8988T (cell line): ENCODE measurements around the gene RAB11A.

ENCODE experiments used
- DNase-seq: peaks from one replicate; pipeline ENCODE4 v3.0.0; 2011

Gene RAB11A

DNA sequence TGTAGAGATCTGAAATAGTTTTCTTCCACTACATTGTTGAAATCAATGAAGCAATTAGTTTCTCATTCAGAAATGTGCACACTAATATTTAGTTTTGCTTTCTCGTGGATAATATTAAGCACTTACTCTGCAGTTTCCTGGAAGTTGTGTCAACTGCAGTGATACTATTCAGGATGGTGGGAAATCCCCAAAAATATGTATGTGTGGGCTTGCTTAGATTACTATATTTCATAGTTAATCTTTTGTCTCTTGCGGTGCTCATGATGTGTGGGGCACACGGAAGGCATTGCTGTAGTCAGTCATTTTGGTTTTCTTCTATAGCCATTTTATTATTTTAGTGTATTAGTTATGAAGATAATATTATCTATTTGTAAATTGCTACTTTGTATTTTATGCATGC is 19.7 kb downstream of the RAB11A start:
- no peak for DNase-seq

DNA sequence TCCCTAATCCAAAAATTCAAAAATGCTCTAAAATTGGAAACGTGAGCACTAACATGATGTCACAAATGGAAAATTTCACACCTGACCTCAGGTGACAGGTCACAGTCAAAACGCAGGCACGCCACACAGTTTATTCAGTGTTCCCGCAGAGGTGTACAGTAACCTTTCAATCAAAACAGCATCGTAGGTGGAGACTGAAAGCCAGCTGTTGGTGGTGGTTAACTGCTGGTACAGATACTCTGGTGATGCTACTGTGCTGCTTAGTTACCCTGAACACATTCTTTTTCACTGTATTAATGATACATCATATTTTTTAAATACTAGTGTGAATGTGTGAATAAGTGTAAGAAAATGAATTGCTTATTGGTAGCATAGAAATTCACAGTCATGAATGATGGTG is 23.8 kb downstream of the RAB11A start:
- no peak for DNase-seq

DNA sequence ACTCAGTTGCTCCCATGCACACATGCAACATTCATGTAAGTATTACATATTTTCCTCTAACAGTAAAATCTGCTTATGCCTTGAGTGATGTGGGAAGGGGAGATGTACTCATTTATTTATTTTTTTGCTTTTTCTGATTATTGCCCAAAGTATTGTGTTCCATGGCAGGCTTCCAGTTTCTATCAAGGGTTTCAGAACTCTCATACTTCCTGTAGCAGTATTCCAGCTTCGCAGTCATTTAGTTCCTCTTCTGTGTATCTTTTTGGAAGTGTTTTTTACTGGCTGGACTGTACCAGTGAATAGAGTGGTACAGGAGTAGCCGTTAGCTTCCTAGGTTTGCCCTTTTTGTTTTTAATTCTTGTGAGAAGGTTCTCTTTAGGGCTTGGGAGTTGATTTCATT is 26.9 kb downstream of the RAB11A start:
- DNase-seq = no peak

DNA sequence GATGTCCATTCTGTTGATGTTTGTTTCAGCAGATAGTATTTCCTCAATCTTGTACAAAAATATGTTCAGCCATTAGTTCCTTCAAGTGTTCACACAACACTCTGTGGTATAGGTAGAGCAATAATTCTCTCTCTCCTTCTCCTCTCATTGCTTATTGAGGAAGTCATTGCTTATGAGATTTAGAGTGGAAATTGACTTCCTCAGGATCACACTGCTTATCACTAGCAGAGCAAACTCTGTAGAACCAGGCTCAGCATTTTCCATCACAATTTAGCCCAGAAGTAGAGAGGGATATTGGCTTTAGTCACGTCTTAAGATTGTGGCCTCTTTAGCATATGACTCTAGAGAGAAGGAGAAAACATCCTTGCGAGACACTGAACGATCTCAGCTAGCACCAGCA is 31.2 kb downstream of the RAB11A start:
- DNase-seq = no peak

DNA sequence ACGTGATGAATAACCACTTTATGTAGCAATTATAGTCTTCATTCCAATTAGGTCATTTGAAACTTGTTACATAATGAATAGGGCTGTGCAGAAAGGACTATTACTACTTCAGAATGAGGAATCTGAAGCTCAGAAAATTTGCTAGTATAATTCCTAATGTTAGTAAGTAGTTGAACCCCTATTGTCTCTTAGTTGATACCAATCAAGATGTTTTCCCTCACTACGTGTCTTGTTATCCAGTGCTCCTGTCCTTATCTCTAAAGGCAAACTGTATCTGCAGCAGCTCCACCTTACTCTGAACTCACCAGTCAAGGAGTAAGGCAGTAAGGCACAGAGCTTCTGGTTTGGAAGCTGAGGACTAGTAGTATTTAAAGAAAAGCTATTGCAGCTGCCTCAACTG is 32.0 kb downstream of the RAB11A start:
- DNase-seq = no peak

DNA sequence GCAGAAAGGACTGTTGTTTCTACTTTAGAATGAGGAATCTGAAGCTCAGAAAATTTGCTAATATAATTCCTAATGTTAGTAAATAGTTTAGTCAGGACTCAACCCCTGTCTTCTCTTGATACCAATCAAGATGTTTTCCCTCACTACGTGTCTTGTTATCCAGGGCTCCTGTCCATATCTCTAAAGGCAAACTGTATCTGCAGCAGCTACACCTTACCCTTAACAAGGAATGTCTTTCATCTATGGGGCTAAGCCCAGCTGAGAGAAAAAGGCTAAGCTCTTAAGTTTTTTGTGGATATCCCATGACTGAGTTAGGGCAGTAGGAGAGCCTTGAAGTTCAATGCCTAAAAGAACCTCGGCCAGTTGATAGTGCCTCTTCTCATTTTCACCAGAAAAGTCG is 32.5 kb downstream of the RAB11A start:
- no peak for DNase-seq

DNA sequence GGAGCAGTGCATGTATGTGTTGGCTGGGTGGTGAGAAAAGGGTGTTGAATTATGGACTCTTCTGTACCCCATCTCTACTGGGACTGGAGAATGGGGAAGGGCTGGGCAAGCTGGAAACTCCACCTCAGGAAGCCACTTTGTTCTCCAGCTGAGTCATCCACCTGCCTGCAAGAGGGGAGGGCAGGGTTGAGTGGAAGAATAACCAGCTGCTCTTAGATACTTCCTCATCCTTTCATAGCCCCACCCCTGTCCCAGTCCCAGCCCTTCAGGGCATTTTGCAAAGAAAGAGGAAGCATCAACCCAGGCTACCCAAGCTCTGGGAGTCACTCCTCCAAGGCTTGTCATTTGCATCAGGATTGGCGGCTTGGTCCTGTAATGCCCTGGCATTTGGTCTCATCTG is 33.1 kb downstream of the RAB11A start:
- DNase-seq = no peak

DNA sequence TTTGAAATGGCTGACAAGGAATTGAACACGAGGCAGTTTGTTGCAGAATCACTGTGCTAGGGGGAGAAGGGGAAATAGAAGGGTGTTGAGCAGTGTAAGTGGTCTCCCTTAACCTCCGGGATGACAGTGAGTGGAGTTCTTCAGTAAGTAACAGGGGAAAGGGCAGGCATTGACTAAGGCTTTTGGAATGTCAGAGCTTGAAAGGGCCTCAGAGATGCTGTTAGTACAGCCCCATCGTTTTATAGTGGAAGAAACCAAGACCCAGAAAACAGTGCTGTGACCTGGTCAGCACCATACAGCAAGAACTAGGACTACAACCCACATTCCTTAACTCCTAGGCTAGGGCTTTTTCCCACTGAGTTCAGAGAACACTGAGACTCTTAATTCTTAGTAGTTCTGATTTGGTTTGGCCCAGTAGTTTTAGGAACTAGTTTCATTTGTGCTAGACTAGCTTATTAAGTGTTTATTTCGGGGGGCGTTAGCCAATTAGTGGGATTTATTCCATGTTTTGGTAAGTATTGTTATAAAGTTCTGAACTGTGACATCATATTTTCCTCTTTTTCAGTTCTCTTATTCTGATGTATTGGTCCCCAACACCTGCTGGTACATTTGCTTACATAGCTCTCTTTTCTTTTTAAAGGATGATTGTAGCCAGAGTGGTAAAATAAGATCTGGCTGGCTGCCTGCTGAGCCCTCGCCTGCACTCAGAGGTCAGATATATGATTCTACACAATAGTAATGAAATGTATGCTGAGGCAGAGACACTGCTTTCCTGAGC is 34.2 kb downstream of the RAB11A start:
- no peak for DNase-seq

DNA sequence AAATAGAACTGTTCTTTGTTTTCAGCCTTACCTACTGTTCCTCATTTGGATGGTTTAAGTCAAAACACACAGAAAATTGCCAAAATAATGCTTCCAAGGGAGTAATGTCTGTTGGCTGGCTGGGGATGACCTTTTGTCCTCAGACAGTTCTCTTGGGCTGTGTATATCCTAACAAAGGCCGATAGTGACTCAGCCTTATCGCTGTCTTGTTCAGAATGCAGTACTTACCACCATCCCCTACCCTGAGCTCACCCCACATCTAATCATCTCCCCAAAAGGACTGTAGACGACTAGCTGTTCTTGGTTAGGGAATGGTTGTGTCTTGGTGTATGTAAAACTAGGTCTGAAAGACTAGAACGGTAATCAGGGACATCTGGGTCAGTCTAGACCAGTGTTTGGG is 35.0 kb downstream of the RAB11A start:
- no peak for DNase-seq

DNA sequence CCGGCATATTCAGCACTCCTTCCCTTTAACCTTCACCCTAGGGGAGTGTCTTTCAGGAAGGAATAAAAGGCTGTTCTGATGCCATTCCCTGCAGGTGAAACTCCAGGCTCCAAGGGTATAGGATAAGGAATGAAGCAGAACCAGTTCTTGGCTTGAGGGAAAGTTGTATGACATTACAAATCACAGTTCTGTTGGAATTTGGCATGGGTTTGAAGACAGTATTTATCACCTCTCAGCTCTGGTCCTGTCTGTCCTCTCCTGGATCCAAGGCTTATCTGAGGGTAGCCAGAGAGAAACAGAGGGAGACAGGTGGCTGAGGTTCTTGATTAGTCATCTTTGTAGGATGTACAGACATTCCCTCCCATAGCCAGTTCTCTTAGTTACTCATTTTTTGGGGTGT is 37.1 kb downstream of the RAB11A start:
- DNase-seq = no peak

DNA sequence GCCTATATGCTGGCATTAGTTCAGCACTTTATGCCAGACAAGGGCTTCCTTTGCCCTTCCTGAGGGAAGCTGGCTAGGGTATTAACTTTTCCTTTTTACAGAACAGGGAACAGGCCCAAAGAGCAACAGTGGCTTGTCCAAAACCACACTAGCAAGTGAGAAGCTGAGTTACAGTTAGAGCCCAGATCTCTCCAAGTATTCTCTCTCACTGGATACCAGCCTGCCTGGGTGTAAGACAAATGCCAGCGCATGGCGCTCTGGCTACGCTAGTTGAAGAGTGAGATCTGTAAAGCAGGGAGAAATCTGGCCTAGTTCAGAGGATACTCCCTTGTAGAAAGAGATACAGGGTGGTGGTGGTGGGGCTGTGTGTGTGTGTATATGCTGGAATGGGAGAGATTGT is 38.4 kb downstream of the RAB11A start:
- no peak for DNase-seq

DNA sequence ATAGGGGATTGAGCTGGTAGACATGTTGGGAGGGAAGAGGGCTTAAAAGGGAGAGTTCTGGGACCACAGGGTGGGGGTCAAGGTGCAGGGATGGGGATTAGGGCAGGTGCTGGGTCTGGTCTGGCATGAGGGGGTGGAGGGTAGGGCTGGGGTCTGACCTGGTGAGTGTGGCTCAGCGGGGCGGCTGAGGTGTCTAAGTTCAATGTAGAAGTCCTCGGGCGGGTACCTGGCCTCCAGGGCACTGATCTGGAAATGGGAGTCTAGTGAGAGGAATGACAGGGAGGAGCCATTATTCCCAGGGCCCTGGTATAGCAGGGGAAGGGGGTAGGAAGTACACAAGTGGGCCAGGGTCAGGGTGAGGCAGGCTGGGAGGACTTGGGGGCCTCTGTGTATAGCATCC is 39.6 kb downstream of the RAB11A start:
- no peak for DNase-seq

DNA sequence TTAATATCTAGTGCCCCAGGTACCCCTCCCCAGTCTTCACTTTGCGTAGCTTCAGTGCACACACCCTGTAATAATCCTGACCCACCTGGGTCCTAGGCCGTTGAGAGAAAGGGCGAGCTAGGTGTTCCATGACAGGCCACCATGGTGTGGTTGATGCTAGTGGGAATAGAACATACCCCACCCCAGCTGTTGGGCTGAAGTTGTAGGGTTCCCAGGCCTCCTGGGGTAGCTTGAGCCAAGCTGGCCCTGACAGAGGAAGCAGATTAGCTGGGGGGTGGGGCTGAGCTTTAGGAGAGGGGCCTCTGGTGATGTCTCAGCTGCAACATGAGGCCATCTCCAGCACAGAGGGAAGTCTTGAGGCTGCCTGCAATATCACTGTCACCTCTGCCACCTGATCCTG is 40.5 kb downstream of the RAB11A start:
- DNase-seq = no peak

DNA sequence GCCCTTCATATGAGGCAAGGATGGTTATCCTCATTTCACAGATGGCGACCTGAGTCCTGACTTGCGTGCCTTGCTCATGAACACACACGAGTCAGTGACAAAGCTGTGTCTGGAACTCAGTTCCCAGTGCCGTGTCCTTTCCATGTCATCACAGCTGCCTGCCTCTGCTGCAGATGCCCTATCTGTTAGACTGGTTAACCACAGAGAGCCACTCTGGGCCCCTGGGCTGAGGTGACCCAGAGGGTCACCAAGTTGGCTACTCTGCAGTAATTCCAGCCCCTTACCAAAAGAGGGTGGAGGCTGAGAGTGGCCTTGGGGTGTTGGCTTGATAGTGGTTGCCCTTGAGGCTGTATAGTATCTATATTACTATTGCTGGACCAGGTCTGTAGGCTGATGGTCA is 41.0 kb downstream of the RAB11A start:
- no peak for DNase-seq

DNA sequence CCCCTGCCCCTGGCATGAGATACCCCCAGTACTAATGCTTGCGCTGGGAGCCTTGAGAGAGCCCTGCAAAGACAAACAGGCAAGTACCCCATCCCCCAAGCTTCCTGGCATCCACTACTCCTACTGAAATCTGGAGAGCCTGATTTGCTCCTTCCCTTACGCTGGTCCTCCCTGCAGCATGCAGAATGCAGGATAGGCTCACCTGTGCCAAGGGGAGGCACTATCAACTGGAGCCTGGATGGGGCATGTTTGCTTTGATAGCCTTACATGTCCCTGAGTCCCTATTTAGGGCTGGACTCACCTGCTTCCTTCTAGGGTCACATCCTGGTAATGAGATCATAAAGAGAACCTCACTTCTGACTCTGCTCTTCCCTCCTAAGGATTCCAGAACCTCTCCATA is 42.9 kb downstream of the RAB11A start:
- no peak for DNase-seq

DNA sequence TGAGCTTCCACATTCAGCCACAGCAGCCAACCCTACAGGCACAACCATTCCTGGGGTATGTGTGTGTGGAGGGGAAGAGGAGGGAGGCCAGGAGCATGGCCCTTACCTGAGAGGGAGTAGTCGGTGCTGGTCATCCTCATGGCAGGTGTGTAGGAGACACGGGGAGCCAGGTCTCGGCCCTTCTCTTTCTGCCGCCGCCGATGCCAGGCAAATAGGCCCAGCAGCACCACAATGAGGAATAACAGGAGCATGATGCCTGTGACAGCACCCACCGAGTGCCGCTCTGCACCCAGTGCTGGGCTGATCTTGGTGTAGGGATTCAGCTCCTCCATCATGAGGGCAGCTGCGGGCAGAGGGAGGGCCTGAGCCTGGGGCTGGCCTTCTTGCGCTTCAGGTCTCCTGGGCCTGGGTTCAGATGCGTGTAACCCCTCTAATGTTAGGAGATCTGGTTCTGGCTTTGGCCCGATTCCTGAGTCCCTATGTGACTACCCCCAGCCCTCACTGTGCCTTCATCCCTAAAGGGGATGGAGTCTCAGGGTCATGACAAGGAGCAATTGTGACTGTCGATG is 44.4 kb downstream of the RAB11A start:
- no peak for DNase-seq

DNA sequence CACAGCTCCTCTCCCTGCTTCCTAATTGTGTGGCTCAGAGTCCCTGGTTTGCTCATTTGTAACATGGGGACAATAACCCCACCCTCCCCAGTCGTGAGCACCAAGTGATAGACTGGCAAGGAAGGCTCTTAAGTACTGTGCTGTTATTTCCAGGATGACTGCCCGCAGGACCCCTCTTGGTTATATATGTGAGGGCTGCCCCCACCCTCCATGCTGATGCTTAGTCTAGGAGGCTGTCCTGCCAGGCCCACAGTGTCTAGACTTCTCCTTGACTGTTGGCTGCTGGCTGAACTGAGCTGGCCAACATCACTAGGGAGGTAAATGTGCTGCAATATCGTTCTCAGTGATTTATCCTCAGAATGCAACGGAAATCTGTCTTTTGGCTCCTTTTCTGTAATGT is 45.1 kb downstream of the RAB11A start:
- no peak for DNase-seq

DNA sequence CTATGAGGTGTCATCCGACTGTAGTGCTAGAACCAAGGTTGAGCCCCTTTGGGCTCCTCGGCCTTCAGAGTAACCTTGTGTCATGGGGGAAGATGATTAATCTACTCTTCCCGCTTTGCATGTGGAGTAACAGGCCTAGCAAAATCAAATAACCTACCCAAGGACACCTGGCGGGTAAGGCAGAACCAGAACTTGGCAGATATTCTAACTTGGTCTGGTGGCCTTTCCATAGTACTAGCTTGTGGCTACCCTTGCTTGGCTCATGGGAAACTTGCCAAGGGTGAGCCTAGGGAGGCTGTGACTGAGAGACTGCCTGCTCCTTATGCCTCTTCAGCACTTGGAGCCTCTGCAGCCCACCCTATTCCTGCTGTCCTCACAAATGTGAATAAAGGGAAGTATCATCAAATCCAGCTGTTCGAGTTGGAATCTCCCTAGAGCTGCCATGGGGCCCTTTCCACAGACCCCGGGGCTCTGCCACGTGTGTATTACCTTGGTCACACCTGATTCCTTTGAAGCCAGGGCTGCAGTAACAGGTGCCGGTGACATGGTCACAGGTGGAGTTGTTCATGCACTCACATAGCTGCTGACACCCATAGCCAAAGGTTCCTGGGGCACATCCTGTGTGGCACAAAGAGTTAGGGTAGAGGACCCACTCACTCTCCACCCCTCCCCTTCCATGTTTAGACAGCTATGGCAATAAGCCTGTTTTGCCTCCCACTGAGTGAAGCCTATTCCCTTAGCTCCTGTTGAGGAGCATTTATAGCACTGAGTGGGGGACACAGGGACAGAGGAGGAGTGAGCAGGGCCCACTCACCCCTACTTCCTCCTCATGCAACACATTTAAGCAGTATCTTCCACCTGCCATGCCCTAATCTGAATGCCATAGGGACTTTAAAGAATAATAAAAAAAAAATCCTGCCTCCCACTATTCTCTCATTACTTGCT is 46.0 kb downstream of the RAB11A start:
- no peak for DNase-seq

DNA sequence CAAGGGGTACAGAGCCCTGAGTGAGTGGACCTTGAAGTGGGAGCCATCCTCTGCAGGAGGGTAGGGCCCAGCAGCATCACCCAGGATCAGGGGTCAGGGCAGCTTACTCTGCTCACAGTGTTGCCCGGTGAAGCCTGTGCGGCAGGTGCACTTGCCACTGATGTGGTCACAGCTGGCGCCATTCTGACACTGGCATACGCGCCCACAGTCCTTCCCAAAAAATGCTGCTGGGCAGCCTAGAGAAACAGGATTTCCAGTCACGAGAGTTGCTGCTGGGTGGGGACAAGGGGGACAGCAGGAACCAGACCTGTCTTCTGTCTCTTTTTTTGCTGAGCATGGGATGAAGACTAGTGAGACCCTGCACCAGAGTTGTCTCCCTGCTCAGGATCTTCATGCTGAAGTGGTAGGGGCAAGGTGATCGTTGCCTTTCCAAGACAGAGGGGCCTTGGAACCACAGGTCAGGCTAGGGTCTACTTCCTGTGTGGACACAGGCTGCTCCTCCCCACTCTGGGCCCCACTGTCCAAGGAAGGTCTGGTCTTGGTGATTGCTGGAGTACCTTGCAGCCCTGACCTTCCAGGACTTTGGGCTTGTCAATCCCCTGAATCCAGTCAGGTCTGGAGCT is 46.9 kb downstream of the RAB11A start:
- no peak for DNase-seq

DNA sequence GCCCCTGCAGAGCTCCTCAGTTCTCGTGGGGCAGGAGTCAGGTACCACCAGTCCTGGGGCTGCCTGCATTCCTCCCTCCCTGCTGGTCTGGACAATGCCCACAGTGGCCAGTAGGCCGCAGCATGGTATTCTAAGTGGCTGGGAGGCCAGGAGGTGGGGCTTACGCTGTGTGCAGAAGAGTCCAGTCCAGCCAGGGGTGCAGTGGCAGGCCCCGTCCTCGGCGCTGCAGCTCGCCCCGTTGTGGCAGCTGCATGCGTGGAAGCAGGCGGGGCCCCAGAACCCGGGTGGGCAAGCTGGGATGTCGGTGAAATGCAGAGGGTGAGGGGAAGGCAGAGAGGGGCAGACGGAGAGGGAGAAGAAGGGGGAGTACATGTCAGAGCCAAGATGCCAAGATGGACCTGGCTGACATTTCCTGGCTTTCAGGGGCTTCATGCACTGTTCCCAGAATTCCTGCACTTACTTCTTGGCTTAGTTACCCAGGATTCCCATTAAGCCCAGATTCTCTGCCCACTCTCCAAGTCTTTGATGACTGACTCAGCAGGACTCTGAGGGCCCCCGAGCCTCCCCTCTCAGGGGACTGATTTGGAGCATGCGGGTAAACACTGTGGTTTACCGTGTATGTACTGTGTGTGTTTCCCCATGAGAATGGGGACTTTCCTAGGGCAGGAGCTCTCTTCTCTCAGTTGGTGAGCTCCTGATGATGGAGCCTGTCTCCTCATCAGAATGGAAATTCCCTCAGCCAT is 47.5 kb downstream of the RAB11A start:
- DNase-seq = peak; percentile 62

DNA sequence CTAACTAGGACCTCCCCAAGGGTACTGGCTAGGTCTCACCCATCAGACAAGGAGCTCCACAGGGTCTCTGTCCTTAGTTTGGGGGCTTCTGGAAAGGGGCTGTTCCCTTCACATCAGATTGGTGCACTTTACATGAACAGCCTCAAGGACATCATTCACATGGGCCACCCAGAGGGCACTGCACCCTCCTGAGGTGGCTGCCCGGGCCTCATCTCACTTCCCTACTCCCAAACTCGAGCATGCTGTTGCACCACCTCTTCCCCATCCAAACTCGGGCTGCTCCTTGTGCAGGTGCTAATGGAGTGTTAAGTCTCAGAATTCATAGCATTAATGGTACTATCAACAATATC is 48.1 kb downstream of the RAB11A start:
- no peak for DNase-seq

DNA sequence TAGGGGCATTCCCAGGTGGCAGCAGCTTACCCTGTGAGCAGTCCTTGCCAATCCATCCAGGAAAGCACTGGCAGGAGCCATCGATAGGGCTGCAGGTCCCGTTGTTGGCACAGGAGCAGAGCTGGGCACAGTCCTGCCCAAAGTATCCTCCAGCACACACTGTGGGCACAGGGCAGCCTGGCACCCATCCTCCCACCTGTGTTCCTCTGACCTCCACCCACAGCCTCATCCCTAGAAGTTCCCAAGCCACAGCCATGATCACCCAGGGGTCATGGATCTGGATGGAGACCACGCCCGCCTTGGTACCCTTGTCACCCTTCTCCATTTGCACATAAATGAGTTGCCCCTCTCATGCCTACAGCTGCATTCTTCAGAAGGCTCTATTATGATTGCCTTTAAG is 48.6 kb downstream of the RAB11A start:
- no peak for DNase-seq

DNA sequence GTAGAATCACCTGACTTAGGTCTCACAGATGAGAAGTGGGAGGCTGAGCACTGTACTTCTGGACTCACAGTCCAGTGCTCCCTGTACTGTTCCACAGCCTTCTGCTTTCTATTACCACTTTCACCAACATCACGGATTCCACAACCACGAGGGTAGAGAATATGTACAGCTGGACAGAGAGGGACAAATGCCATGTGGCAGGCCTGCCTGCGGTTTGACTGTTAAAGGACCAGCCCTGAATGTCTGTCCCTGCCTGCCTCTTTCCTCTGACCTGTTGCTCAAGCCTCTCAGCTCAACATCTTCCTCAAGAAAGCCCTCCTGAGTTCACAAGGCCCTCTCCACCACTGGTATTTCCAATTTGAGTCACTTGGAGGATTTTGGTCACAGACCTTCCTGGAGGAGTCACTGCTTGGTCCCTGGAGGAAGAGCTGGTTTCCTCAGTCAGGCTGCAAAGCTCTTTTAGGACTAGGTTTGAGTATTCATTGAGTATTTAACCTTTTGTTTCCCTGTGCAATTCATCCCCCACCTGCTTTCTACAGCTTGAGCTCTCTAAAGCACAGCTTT is 49.1 kb downstream of the RAB11A start:
- DNase-seq = no peak
